ENCODE measurements around the gene MBP. TPM values are rescaled to one million over a fixed set of nuclear protein-coding genes. Genes with fewer than 3 reads are reported as not detected.

MBP gene
- total and polyA plus RNA-seq, 2 donors (not counting 1 experiment from before 2014, with no cell fraction given) = 2.3 to 3.6 TPM

DNA sequence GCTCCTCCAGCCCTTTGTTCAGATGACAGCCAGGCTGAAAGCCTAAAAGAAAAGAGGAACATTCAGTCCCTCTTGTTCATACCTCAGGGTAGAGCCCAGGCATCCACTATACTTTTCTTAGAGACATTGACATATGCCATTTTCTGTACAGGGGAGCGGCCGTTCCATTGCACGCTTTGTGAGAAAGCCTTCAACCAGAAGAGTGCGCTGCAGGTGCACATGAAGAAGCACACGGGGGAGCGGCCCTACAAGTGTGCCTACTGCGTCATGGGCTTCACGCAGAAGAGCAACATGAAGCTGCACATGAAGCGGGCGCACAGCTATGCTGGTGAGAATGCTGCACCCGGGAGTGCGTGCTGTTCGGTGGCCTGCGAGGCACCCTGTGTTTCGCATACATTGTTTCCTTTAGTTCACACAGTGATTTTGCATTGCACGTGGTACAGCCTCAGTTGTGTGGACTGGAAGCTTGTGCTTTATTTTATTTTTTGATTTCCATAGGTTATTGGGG, 172.0 kb downstream of the MBP start:
- Histone ChIP-seq H3K79me2 (ENCODE audit: control insufficient read depth, insufficient read depth, low read length) (no peaks in the 10 kb centered on the region), H3K27me3 (ENCODE audit: control insufficient read depth, insufficient read depth, low read length) (no peaks in the 10 kb centered on the region), H4K20me1 (ENCODE audit: control insufficient read depth, extremely low read depth, insufficient read depth, low read length) (no peaks in the 10 kb centered on the region), H3K9me3 (ENCODE audit: control insufficient read depth, insufficient read depth, low read depth, low read length) (no peaks in the 10 kb centered on the region), H3K27ac (ENCODE audit: insufficient read depth, low read length) (no peak overlapping the region), H2AFZ (ENCODE audit: low read length) (no peak overlapping the region), H3K9ac (ENCODE audit: insufficient read depth, low read length) (no peak overlapping the region), H3K4me2 (ENCODE audit: extremely low read depth, insufficient read depth, low read length) (no peak overlapping the region), H3K36me3 (ENCODE audit: control insufficient read depth, insufficient read depth, low read length) (peaks cover 4% of the 10 kb centered on the region), H3K4me1 (ENCODE audit: control insufficient read depth, extremely low read depth, insufficient read depth, low read length) (no peaks in the 10 kb centered on the region), H3K4me3 (replicated peaks in 1 of 4; ENCODE audit: control extremely low read depth in 1 of 4, insufficient read depth in 1 of 4, low read depth in 3 of 4, low read length in 4 of 4) (no peak overlapping the region)
- DNase-seq (ENCODE audit: low read depth in 2 of 2) = no peak
- TF ChIP-seq, protein P1, sequence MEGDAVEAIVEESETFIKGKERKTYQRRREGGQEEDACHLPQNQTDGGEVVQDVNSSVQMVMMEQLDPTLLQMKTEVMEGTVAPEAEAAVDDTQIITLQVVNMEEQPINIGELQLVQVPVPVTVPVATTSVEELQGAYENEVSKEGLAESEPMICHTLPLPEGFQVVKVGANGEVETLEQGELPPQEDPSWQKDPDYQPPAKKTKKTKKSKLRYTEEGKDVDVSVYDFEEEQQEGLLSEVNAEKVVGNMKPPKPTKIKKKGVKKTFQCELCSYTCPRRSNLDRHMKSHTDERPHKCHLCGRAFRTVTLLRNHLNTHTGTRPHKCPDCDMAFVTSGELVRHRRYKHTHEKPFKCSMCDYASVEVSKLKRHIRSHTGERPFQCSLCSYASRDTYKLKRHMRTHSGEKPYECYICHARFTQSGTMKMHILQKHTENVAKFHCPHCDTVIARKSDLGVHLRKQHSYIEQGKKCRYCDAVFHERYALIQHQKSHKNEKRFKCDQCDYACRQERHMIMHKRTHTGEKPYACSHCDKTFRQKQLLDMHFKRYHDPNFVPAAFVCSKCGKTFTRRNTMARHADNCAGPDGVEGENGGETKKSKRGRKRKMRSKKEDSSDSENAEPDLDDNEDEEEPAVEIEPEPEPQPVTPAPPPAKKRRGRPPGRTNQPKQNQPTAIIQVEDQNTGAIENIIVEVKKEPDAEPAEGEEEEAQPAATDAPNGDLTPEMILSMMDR (conservative IDR thresholded peaks at IDR 0.05 in 1 of 2, IDR thresholded peaks at IDR 0.05 in 1 of 2; ENCODE audit: low read depth in 1 of 2, low read length in 2 of 2) = no peak
- TF ChIP-seq EZH2 (IDR thresholded peaks at IDR 0.05; ENCODE audit: low read length, missing control alignments) = no peak

DNA sequence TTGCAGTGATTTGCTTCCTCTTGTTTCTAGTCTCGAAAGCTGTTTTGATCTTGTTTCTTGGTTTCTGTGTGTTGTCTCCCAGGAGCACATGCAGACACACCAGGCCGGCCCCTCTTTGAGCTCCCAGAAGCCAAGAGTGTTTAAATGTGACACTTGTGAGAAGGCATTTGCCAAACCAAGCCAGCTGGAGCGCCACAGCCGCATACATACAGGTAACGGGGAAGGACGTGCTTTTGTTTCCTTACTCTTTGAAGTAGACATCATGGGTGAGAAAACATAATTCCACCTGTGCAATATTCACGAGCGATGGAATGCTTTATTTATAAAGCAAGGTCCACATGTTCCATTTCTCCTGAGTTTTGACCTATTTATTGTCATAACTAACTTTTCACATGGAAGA, 173.0 kb downstream of the MBP start:
- no peaks in the 10 kb centered on the region for H3K9me3 ChIP-seq (ENCODE audit: control insufficient read depth, insufficient read depth, low read depth, low read length)
- no peak overlapping the region for H2AFZ ChIP-seq (ENCODE audit: low read length)
- H3K27ac ChIP-seq (ENCODE audit: insufficient read depth, low read length) = no peak overlapping the region
- no peak overlapping the region for H3K9ac ChIP-seq (ENCODE audit: insufficient read depth, low read length)
- no peaks in the 10 kb centered on the region for H4K20me1 ChIP-seq (ENCODE audit: control insufficient read depth, extremely low read depth, insufficient read depth, low read length)
- H3K4me2 ChIP-seq (ENCODE audit: extremely low read depth, insufficient read depth, low read length) = no peak overlapping the region
- H3K79me2 ChIP-seq (ENCODE audit: control insufficient read depth, insufficient read depth, low read length) = no peaks in the 10 kb centered on the region
- peaks cover 4% of the 10 kb centered on the region for H3K36me3 ChIP-seq (ENCODE audit: control insufficient read depth, insufficient read depth, low read length)
- H3K4me3 ChIP-seq (replicated peaks in 1 of 4; ENCODE audit: control extremely low read depth in 1 of 4, insufficient read depth in 1 of 4, low read depth in 3 of 4, low read length in 4 of 4) = no peak overlapping the region
- no peak for DNase-seq (ENCODE audit: low read depth in 2 of 2)
- H3K27me3 ChIP-seq (ENCODE audit: control insufficient read depth, insufficient read depth, low read length) = no peaks in the 10 kb centered on the region
- TF ChIP-seq EZH2 (IDR thresholded peaks at IDR 0.05; ENCODE audit: low read length, missing control alignments) = no peak
- TF ChIP-seq, protein P1 (conservative IDR thresholded peaks at IDR 0.05 in 1 of 2, IDR thresholded peaks at IDR 0.05 in 1 of 2; ENCODE audit: low read depth in 1 of 2, low read length in 2 of 2) = no peak
- no peaks in the 10 kb centered on the region for H3K4me1 ChIP-seq (ENCODE audit: control insufficient read depth, extremely low read depth, insufficient read depth, low read length)

DNA sequence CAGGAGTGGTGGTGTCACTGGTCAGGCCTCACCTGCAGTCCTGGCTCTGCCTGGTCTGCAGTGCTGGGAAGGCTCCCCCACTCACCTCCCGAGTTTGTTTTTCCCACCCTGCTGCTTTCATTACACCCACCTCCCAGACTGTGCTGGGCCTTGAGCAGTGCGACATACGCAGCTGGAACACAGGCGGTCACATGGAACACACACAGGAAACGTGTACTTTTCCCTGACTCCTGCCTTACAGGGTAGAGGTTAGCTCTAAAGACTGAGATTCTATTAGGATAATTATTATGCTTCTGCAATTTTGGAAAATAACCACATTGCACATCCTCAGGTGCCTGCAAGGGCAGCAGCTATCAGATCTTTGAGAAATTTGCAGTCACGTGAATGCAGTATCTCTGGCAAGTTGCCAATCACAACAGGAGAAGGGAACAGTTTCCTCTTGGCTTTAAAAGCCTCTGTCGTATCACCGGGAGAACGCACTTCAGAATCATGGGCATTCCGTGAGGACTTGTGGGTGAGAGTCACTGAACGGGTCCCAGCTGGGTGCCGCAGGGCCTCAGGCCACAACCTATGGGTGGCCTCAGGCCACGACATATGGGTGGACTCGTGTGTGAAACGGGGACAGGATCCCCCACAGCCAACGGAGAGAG, 173.8 kb downstream of the MBP start:
- no peak overlapping the region for H2AFZ ChIP-seq (ENCODE audit: low read length)
- H3K9ac ChIP-seq (ENCODE audit: insufficient read depth, low read length) = no peak overlapping the region
- TF ChIP-seq, protein P1 (conservative IDR thresholded peaks at IDR 0.05 in 1 of 2, IDR thresholded peaks at IDR 0.05 in 1 of 2; ENCODE audit: low read depth in 1 of 2, low read length in 2 of 2) = no peak
- no peak for TF ChIP-seq EZH2 (IDR thresholded peaks at IDR 0.05; ENCODE audit: low read length, missing control alignments)
- H3K79me2 ChIP-seq (ENCODE audit: control insufficient read depth, insufficient read depth, low read length) = no peaks in the 10 kb centered on the region
- H3K27me3 ChIP-seq (ENCODE audit: control insufficient read depth, insufficient read depth, low read length) = no peaks in the 10 kb centered on the region
- H3K4me3 ChIP-seq (replicated peaks in 1 of 4; ENCODE audit: control extremely low read depth in 1 of 4, insufficient read depth in 1 of 4, low read depth in 3 of 4, low read length in 4 of 4) = no peak overlapping the region
- DNase-seq (ENCODE audit: low read depth in 2 of 2) = peak in 1 of 2 donors; percentile 10
- H3K4me1 ChIP-seq (ENCODE audit: control insufficient read depth, extremely low read depth, insufficient read depth, low read length) = no peaks in the 10 kb centered on the region
- H3K27ac ChIP-seq (ENCODE audit: insufficient read depth, low read length) = no peak overlapping the region
- H3K9me3 ChIP-seq (ENCODE audit: control insufficient read depth, insufficient read depth, low read depth, low read length) = no peaks in the 10 kb centered on the region
- H4K20me1 ChIP-seq (ENCODE audit: control insufficient read depth, extremely low read depth, insufficient read depth, low read length) = no peaks in the 10 kb centered on the region
- H3K36me3 ChIP-seq (ENCODE audit: control insufficient read depth, insufficient read depth, low read length) = peaks cover 4% of the 10 kb centered on the region
- no peak overlapping the region for H3K4me2 ChIP-seq (ENCODE audit: extremely low read depth, insufficient read depth, low read length)
